Activated T-cell treated with anti-CD3 and anti-CD28 coated beads, Interleukin-2, amount 50 U/mL, for 24 hours (primary cell): ENCODE results near the gene HSPB1.
"Not testable (repeated sequence)": the region's sequence is repeated elsewhere in the genome, so short reads cannot be mapped to it uniquely, and the experiment has no call there.

Experiments used
- DNase-seq: peaks from one replicate; pipeline ENCODE4 v3.0.0-alpha.2; 2020
- H3K27ac Mint-ChIP-seq: 2 replicates; pipeline ENCODE4 v1.8.0; 2020; ENCODE audit warnings: mild to moderate bottlenecking, mixed read lengths
- H3K27me3 Mint-ChIP-seq: 2 replicates; pipeline ENCODE4 v1.8.0; 2020; ENCODE audit warnings: mixed read lengths
- H3K36me3 Mint-ChIP-seq: 2 replicates; pipeline ENCODE4 v1.8.0; 2020; ENCODE audit warnings: low read depth, mixed read lengths
- H3K4me1 Mint-ChIP-seq: 2 replicates; pipeline ENCODE4 v1.8.0; 2020; ENCODE audit warnings: low read depth, mixed read lengths
- H3K4me3 Mint-ChIP-seq: 2 replicates; pipeline ENCODE4 v1.8.0; 2020; ENCODE audit warnings: mild to moderate bottlenecking, moderate library complexity, mixed read lengths
- H3K9me3 Mint-ChIP-seq: 2 replicates; pipeline ENCODE4 v1.8.0; 2020; ENCODE audit warnings: mixed read lengths

Gene HSPB1

DNA sequence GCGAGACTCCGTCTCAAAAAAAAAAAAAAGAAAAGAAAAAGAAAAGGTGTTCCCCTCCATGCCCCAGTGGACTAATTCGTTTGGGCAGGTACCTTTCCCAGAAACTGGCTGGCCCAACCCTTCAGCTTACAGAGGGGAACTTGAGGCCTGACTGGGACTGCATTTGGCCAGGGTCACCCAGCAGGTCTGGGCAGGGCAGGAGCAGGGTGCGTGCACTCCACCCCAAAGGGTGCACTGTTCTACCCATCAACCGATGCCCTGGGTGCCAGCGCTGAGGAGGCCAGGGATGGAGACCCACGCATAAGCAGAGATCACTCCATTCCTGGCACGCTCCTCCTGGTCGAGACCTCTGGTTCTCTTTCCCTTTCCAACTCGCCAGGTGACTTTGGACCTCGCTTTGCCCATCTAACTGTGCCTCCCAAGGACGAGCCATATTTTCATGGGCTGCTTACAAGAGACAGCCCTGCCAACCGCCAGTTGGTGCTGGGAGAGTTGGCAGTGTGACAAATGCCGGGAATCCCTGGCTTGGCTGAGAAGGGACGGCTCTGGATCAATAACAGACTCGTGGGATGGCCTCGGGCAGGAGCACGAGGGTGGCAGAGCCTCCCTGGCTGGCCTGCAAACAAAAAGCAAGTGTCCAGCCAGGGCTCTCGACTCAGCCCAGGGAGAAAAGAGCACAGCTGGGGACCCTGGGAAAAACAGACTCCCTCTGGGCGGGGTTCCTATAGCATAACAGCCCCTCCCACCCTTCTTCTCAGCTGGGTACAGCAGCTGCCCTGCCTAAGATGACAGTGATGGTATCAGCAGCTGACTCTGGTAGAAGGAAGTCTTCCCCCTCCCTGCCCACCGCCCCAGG is 7.9 kb downstream of the HSPB1 start:
- H3K4me3 Mint-ChIP-seq = no peak overlapping the region
- no peak overlapping the region for H3K27ac Mint-ChIP-seq
- no peaks in the 10 kb centered on the region for H3K27me3 Mint-ChIP-seq
- H3K4me1 Mint-ChIP-seq = peaks cover 4% of the 10 kb centered on the region
- no peaks in the 10 kb centered on the region for H3K9me3 Mint-ChIP-seq
- H3K36me3 Mint-ChIP-seq = no peaks in the 10 kb centered on the region
- DNase-seq = no peak

- H3K4me3 Mint-ChIP-seq, H3K9me3 Mint-ChIP-seq, H3K4me1 Mint-ChIP-seq, H3K27ac Mint-ChIP-seq, DNase-seq, H3K27me3 Mint-ChIP-seq, H3K36me3 Mint-ChIP-seq: not testable (repeated sequence)
Measured at GRCh38 chr7:76311838-76312237, 9.4 kb downstream of the HSPB1 start.

GRCh38 chr7:76314042-76314721 is 11.7 kb downstream of the HSPB1 start:
- no peaks in the 10 kb centered on the region for H3K36me3 Mint-ChIP-seq
- peak; percentile 98 for DNase-seq
- no peak overlapping the region for H3K4me3 Mint-ChIP-seq
- H3K27me3 Mint-ChIP-seq = no peaks in the 10 kb centered on the region
- no peaks in the 10 kb centered on the region for H3K9me3 Mint-ChIP-seq
- peak overlapping the region; percentile 78 for H3K27ac Mint-ChIP-seq
- H3K4me1 Mint-ChIP-seq = peaks cover 25% of the 10 kb centered on the region

- not testable (repeated sequence) for H3K9me3 Mint-ChIP-seq, H3K27me3 Mint-ChIP-seq, DNase-seq, H3K36me3 Mint-ChIP-seq, H3K27ac Mint-ChIP-seq, H3K4me3 Mint-ChIP-seq
- peaks cover 30% of the 10 kb centered on the region for H3K4me1 Mint-ChIP-seq
Measured at GRCh38 chr7:76314740-76315139, 12.3 kb downstream of the HSPB1 start.

DNA sequence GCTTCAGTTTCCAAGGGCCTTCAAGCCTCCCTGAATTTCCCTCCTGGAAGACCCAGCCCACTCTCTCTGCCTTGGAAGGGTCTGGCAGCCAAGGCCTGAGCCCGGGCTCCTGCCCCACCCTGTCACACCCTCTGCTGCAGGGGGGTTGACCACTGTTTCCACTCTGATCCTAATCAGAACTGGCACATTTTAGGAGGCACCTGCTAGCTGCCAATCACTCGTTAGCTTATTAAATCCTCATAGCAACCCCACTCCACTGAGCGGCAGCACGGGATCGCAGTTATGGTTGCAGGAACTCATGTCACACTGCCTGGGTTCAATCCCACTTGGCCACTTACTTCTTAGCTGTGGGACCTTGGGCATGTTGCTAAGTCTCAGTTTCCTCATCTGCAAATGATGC is 12.9 kb downstream of the HSPB1 start:
- Mint-ChIP-seq H3K27ac (no peak overlapping the region), H3K27me3 (no peaks in the 10 kb centered on the region), H3K4me1 (peaks cover 34% of the 10 kb centered on the region), H3K9me3 (no peaks in the 10 kb centered on the region), H3K4me3 (no peak overlapping the region), H3K36me3 (peaks cover 2% of the 10 kb centered on the region)
- no peak for DNase-seq

DNA sequence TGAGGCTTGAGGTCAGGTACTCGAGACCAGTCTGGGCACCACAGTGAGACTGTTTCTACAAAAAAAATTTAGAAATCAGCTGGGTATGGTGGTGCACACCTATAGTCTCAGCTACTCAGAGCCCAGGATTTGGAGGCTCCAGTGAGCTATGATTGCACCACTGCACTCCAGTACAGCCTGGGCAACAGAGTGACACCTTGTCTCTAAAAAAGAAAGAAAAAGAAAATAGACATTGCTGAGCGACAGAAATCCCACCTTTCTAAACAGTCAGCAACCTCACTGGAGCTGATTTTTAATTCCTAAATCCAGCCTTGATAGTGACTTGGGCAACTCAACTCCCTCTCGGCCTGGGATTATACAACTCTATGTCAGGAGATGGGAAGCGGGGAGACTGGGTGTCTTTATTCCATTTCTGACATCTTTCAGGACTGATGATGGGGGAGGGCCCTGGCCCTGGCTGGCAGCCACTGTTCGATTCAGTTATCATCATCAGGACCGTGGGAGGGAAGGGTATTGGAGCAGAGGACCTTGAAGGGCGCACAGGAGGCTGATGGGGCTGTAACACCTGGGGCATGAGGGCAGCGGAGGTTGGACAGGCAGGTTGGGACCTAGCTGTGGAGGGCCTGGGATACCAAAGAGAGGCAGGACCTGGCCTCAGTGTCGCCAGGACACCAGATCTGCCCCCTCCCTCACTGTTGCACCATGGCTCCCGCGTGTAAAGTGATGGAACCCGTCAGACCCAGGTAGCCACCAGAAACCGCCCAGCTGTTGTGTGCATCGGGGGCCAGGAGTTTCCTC is 14.7 kb downstream of the HSPB1 start:
- no peak for DNase-seq
- H3K4me3 Mint-ChIP-seq = peak overlapping the region; percentile 88
- H3K27me3 Mint-ChIP-seq = no peaks in the 10 kb centered on the region
- H3K4me1 Mint-ChIP-seq = peaks cover 35% of the 10 kb centered on the region
- no peaks in the 10 kb centered on the region for H3K9me3 Mint-ChIP-seq
- H3K36me3 Mint-ChIP-seq = peaks cover 14% of the 10 kb centered on the region
- peak overlapping the region; percentile 95 for H3K27ac Mint-ChIP-seq

GRCh38 chr7:76317782-76318487 is 15.5 kb downstream of the HSPB1 start:
- DNase-seq = peak; percentile 95
- H3K27ac Mint-ChIP-seq = peak overlapping the region; percentile 95
- H3K4me3 Mint-ChIP-seq = peak overlapping the region; percentile 88
- H3K4me1 Mint-ChIP-seq = peaks cover 36% of the 10 kb centered on the region
- peaks cover 21% of the 10 kb centered on the region for H3K36me3 Mint-ChIP-seq
- no peaks in the 10 kb centered on the region for H3K9me3 Mint-ChIP-seq
- H3K27me3 Mint-ChIP-seq = no peaks in the 10 kb centered on the region

DNA sequence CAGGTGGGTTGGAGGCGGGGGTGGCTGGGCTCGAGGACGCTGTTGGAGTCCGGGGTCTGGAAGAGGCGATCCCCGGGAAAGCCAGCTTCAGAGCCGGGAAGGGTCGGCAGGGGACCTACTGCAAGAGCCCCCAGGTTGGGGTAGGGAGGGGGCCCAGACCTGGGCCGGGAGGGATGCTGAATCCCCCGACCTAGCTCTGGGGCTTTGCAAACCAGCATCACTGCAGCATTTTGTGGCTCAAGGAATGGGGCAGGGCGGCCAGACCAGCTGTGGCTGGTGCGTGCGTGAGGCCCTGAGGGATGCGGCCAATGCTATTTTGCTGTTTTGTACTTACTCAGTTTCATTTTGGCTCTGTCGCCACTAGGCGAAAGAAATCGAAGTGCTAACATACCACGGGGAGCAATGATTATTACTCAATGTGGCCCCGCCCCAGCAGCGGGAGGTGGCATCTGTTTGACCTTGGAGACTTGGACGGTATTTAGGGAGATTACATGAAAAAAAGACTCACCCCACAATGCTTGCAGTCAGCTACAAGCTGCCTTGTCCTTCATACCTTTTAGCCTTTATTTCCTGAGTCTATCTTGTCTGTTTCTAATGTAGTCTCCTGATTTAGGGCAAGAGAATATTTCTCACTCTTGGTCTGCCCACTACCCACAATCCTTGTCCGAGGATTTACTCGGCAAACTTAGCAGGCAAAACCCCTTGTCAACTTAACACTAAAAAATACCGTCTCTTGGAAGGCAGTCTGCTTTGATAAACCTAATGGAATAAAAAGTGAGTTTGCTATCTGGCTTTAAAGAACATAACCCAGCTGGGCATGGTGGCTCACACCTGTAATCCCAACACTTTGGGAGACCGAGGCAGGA is 16.2 kb downstream of the HSPB1 start:
- Mint-ChIP-seq H3K4me1 (peaks cover 37% of the 10 kb centered on the region), H3K4me3 (peak overlapping the region; percentile 88), H3K27ac (peak overlapping the region; percentile 95), H3K9me3 (no peaks in the 10 kb centered on the region), H3K27me3 (no peaks in the 10 kb centered on the region), H3K36me3 (peaks cover 28% of the 10 kb centered on the region)
- DNase-seq = peak; percentile 72

GRCh38 chr7:76325092-76325491 is 22.6 kb downstream of the HSPB1 start:
- Mint-ChIP-seq H3K27ac (no peak overlapping the region), H3K36me3 (peaks cover 88% of the 10 kb centered on the region), H3K4me3 (no peak overlapping the region)

DNA sequence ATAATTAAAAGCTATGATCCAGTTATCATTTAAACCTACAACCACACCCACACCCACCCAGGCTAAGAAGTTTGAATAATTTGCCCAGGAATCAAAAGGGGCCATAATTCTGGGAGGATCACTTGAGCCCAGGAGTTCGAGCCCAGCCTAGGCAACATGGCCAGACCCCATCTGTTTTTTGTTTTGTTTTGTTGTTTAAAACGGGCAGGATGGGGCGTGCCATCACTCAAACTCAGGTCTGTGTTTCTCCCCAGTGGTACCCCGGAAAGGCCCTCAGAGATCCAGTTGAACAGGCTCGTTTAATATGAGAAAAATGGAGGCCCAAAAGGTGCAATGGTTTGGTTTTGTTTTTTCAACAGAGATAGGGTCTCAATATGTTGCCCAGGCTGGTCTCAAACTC is 23.3 kb downstream of the HSPB1 start:
- H3K36me3 Mint-ChIP-seq = peaks cover 94% of the 10 kb centered on the region
- no peak overlapping the region for H3K4me3 Mint-ChIP-seq
- H3K9me3 Mint-ChIP-seq = no peaks in the 10 kb centered on the region
- no peaks in the 10 kb centered on the region for H3K27me3 Mint-ChIP-seq
- H3K27ac Mint-ChIP-seq = no peak overlapping the region
- peaks cover 32% of the 10 kb centered on the region for H3K4me1 Mint-ChIP-seq
- DNase-seq = no peak

More at GRCh38 chr7:76325092-76325491, 22.6 kb downstream of the HSPB1 start:
- peaks cover 30% of the 10 kb centered on the region for H3K4me1 Mint-ChIP-seq
- no peaks in the 10 kb centered on the region for H3K9me3 Mint-ChIP-seq
- no peak for DNase-seq
- H3K27me3 Mint-ChIP-seq = no peaks in the 10 kb centered on the region

- DNase-seq = no peak
- Mint-ChIP-seq H3K4me1 (peaks cover 32% of the 10 kb centered on the region), H3K36me3 (peaks cover 93% of the 10 kb centered on the region), H3K27ac (no peak overlapping the region), H3K27me3 (no peaks in the 10 kb centered on the region), H3K4me3 (no peak overlapping the region), H3K9me3 (no peaks in the 10 kb centered on the region)
Measured at GRCh38 chr7:76326646-76327233, 24.3 kb downstream of the HSPB1 start.

DNA sequence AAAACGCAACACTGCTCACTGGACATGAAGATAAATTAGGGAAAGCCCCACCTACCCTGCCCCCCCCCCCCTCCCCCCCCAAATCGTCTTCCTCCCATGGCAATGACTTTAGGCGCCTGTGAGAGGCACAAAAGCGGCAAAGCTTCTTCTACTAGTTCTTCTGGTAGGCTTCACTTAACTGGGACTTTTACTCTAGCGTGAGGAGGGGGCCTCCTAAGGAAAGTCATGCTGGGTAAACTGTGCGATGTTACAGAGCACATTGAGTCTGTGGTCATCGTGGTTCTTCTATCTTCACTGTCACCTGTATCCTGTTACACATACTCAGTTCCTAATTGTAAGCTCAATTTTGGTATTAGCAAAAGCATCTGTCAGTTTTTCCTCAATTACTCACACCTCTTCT is 25.1 kb downstream of the HSPB1 start:
- peaks cover 93% of the 10 kb centered on the region for H3K36me3 Mint-ChIP-seq
- H3K4me3 Mint-ChIP-seq = no peak overlapping the region
- peaks cover 39% of the 10 kb centered on the region for H3K4me1 Mint-ChIP-seq
- H3K27ac Mint-ChIP-seq = peak overlapping the region; percentile 81
- H3K9me3 Mint-ChIP-seq = no peaks in the 10 kb centered on the region
- DNase-seq = no peak
- H3K27me3 Mint-ChIP-seq = no peaks in the 10 kb centered on the region

DNA sequence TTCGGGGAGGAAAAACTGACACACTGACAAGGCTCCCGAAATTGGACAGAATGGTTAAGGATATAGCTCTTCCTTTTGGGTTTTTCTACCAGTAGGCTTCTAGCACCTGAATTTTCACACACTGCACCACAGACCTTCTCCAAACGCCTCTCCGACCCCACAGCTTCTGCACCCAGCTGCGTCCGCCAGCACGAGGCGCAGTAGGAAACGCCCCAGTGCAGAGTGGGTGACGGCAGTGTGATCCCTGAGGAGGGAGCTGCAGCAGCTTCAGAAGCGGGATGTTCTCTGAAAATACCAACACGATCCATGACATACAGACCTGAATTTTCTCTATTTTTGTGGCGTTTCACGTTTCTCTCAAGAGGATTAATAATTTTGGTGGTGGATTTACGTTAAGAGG is 25.9 kb downstream of the HSPB1 start:
- H3K4me3 Mint-ChIP-seq = no peak overlapping the region
- no peaks in the 10 kb centered on the region for H3K9me3 Mint-ChIP-seq
- peaks cover 92% of the 10 kb centered on the region for H3K36me3 Mint-ChIP-seq
- H3K4me1 Mint-ChIP-seq = peaks cover 39% of the 10 kb centered on the region
- H3K27ac Mint-ChIP-seq = peak overlapping the region; percentile 81
- no peaks in the 10 kb centered on the region for H3K27me3 Mint-ChIP-seq
- DNase-seq = no peak
